SKM-1 (cell line): Measurements from ENCODE around the gene SOX2.

Experiments
- DNase-seq: peaks from one replicate; lab custom pipeline; 2025; ENCODE audit not compliant: unreplicated experiment; lab: John Stamatoyannopoulos, UW

Gene SOX2

GRCh38 chr3:181711325-181712135 is at the start of gene SOX2:
Gene SOX2 (plus strand): TSS chr3:181711925. CDS start chr3:181712361, 436 bp downstream.
- DNase-seq, result no peak

- no peak for DNase-seq
Observed at GRCh38 chr3:181683563-181683962, 28.2 kb upstream of the SOX2 start.

GRCh38 chr3:181687190-181687589 is 24.5 kb upstream of the SOX2 start:
- DNase-seq, result no peak

GRCh38 chr3:181687731-181688130 is 24.0 kb upstream of the SOX2 start:
- no peak for DNase-seq

- DNase-seq, result no peak
Observed at GRCh38 chr3:181689546-181689945, 22.2 kb upstream of the SOX2 start.

- no peak for DNase-seq
Observed at GRCh38 chr3:181690769-181691168, 21.0 kb upstream of the SOX2 start.

- no peak for DNase-seq
Observed at GRCh38 chr3:181691901-181692300, 19.8 kb upstream of the SOX2 start.

- DNase-seq, result no peak
Observed at GRCh38 chr3:181692311-181693145, 19.2 kb upstream of the SOX2 start.

- DNase-seq, result no peak
Observed at GRCh38 chr3:181693280-181693679, 18.4 kb upstream of the SOX2 start.

- DNase-seq, result no peak
Observed at GRCh38 chr3:181694805-181695660, 16.7 kb upstream of the SOX2 start.

GRCh38 chr3:181695661-181696491 is 15.8 kb upstream of the SOX2 start:
- DNase-seq, result no peak

- no peak for DNase-seq
Observed at GRCh38 chr3:181696626-181697230, 15.0 kb upstream of the SOX2 start.

GRCh38 chr3:181698263-181698954 is 13.3 kb upstream of the SOX2 start:
- no peak for DNase-seq

- DNase-seq, result no peak
Observed at GRCh38 chr3:181699171-181699903, 12.4 kb upstream of the SOX2 start.

GRCh38 chr3:181700168-181701087 is 11.3 kb upstream of the SOX2 start:
- peak; percentile 76 for DNase-seq

GRCh38 chr3:181701096-181701495 is 10.6 kb upstream of the SOX2 start:
- no peak for DNase-seq

- DNase-seq, result no peak
Observed at GRCh38 chr3:181703601-181704420, 7.9 kb upstream of the SOX2 start.
